IMR-90 (cell line): ENCODE measurements around the gene TRIM41. TPM values are rescaled to one million over a fixed set of nuclear protein-coding genes. Genes with fewer than 3 reads are reported as not detected.

Experiments used
- ATAC-seq: fragments of 200-7000 bp; cut with Tn5 transposase; 2 replicates; pipeline ENCODE4 v1.9.1; 2020; ENCODE audit warnings: low read depth, mild to moderate bottlenecking, moderate library complexity
- BruUV-seq: library from RNA; stranded (reverse); fragments of 400-500 nt; replicated peaks from 2 replicates; lab custom pipeline; 2021; lab: Mats Ljungman, UMichigan
- CTCF ChIA-PET: fragments of 300-600 bp; formaldehyde crosslinking; extraction: SDS; loops from one replicate; lab custom pipeline; 2021; ENCODE audit warnings: antibody characterized with exemption; lab: Yijun Ruan, JAX
- POLR2A ChIA-PET: fragments of 300-600 bp; sonication (Branson Sonifier 250); formaldehyde crosslinking; loops from one replicate; lab custom pipeline; 2022; ENCODE audit warnings: antibody characterized with exemption; ENCODE audit not compliant: unreplicated experiment; lab: Charles Lee
- DNase-seq: peaks from one replicate; pipeline ENCODE4 v3.0.0; 2013
- H2AFZ ChIP-seq: replicated peaks from 2 replicates; pipeline ENCODE3; 2013; ENCODE audit warnings: low read length, mild to moderate bottlenecking; ENCODE audit not compliant: poor library complexity
- H2AK5ac ChIP-seq: 2 replicates; pipeline ENCODE4 v1.6.1; 2013; ENCODE audit warnings: low read depth, low read length, inconsistent platforms
- H2AK9ac ChIP-seq: replicated peaks from 2 replicates; pipeline ENCODE3; 2013; ENCODE audit warnings: mild to moderate bottlenecking, low read depth, low read length, moderate library complexity; ENCODE audit not compliant: poor library complexity
- H2BK120ac ChIP-seq: 2 replicates; pipeline ENCODE4 v1.6.1; 2013; ENCODE audit warnings: low read depth, low read length, inconsistent platforms
- H2BK15ac ChIP-seq: 3 replicates; pipeline ENCODE4 v1.6.1; 2013; ENCODE audit warnings: low read depth, low read length, inconsistent platforms
- H2BK20ac ChIP-seq: 2 replicates; pipeline ENCODE4 v1.6.1; 2013; ENCODE audit warnings: low read depth, mild to moderate bottlenecking, inconsistent platforms, low read length, moderate library complexity
- H2BK5ac ChIP-seq: 2 replicates; pipeline ENCODE4 v1.6.1; 2013; ENCODE audit warnings: mild to moderate bottlenecking, low read depth, low read length, inconsistent platforms; ENCODE audit not compliant: poor library complexity, severe bottlenecking
- H3K14ac ChIP-seq: replicated peaks from 2 replicates; pipeline ENCODE4 v1.6.1; 2013; ENCODE audit warnings: low read depth, low read length, inconsistent platforms
- H3K18ac ChIP-seq: 2 replicates; pipeline ENCODE4 v1.6.1; 2013; ENCODE audit warnings: low read depth, low read length, control low read depth
- H3K23ac ChIP-seq: 2 replicates; pipeline ENCODE4 v1.6.1; 2013; ENCODE audit warnings: low read depth, low read length, inconsistent platforms
- H3K27ac ChIP-seq: 2 replicates; pipeline ENCODE4 v1.5.1; 2013; ENCODE audit warnings: mild to moderate bottlenecking, control low read depth, low read length; ENCODE audit not compliant: insufficient read depth
- H3K27me3 ChIP-seq: 2 replicates; pipeline ENCODE4 v1.6.1; 2013; ENCODE audit warnings: low read length; ENCODE audit not compliant: control insufficient read depth, insufficient read depth
- H3K36me3 ChIP-seq: 2 replicates; pipeline ENCODE4 v1.6.1; 2013; ENCODE audit warnings: low read length, mixed read lengths; ENCODE audit not compliant: control insufficient read depth, insufficient read depth
- H3K4ac ChIP-seq: 2 replicates; pipeline ENCODE4 v1.6.1; 2013; ENCODE audit warnings: low read depth, low read length, inconsistent platforms
- H3K4me1 ChIP-seq: 2 replicates; pipeline ENCODE4 v1.6.1; 2013; ENCODE audit warnings: low read length, mixed read lengths; ENCODE audit not compliant: control insufficient read depth, insufficient read depth
- H3K4me2 ChIP-seq: 2 replicates; pipeline ENCODE4 v1.6.1; 2013; ENCODE audit warnings: low read depth, mild to moderate bottlenecking, control low read depth, low read length, moderate library complexity
- H3K4me3 ChIP-seq: 2 replicates; pipeline ENCODE4 v1.5.1; 2013; ENCODE audit warnings: low read depth, mild to moderate bottlenecking, control low read depth, low read length, moderate library complexity; ENCODE audit not compliant: insufficient read depth
- H3K56ac ChIP-seq: 2 replicates; pipeline ENCODE4 v1.6.1; 2013; ENCODE audit warnings: low read length, inconsistent platforms; ENCODE audit not compliant: insufficient read depth; ENCODE audit errors: extremely low read depth
- H3K79me1 ChIP-seq, 2 experiments: 2 replicates each; pipeline ENCODE4 v1.6.1; 2013; ENCODE audit warnings: low read length in 2 of 2, inconsistent platforms in 1 of 2, low read depth in 1 of 2
- H3K9ac ChIP-seq: 2 replicates; pipeline ENCODE4 v1.6.1; 2013; ENCODE audit warnings: low read depth, low read length, control low read depth
- H3K9me1 ChIP-seq: 2 replicates; pipeline ENCODE4 v1.6.1; 2013; ENCODE audit warnings: low read length, inconsistent platforms; ENCODE audit not compliant: insufficient read depth
- H3K9me3 ChIP-seq: 2 replicates; pipeline ENCODE4 v1.6.1; 2013; ENCODE audit warnings: low read length; ENCODE audit not compliant: control insufficient read depth, insufficient read depth
- H4K20me1 ChIP-seq: 2 replicates; pipeline ENCODE4 v1.6.1; 2013; ENCODE audit warnings: low read length, inconsistent platforms; ENCODE audit not compliant: insufficient read depth
- H4K5ac ChIP-seq: 2 replicates; pipeline ENCODE4 v1.6.1; 2013; ENCODE audit warnings: mild to moderate bottlenecking, low read depth, low read length, control low read depth
- H4K8ac ChIP-seq, 2 experiments: 2 replicates each; pipeline ENCODE4 v1.6.1; 2013; ENCODE audit warnings: low read depth in 2 of 2, low read length in 2 of 2, control low read depth in 1 of 2, inconsistent platforms in 1 of 2
- H4K91ac ChIP-seq: 2 replicates; pipeline ENCODE4 v1.6.1; 2013; ENCODE audit warnings: low read depth, low read length, inconsistent platforms; ENCODE audit not compliant: insufficient read depth
- CHD1 ChIP-seq: IDR thresholded peaks from 2 replicates; pipeline ENCODE4 v1.6.1; 2012; ENCODE audit warnings: low read depth, low read length, improper control_type of control experiment
- FOS ChIP-seq: fragments of 150-350 bp; IDR thresholded peaks from 2 replicates; pipeline ENCODE4 v1.6.1; 2016; ENCODE audit warnings: low read depth, low read length
- MAFK ChIP-seq: IDR thresholded peaks from 2 replicates; pipeline ENCODE4 v1.6.1; 2012; ENCODE audit warnings: low read depth, low read length, improper control_type of control experiment
- MAZ ChIP-seq: IDR thresholded peaks from 2 replicates; pipeline ENCODE4 v1.6.1; 2012; ENCODE audit warnings: low read depth, mild to moderate bottlenecking, low read length, improper control_type of control experiment, moderate library complexity, borderline replicate concordance
- RAD21 ChIP-seq: IDR thresholded peaks from 2 replicates; pipeline ENCODE4 v1.6.1; 2012; ENCODE audit warnings: low read length, improper control_type of control experiment
- RCOR1 ChIP-seq: IDR thresholded peaks from 2 replicates; pipeline ENCODE4 v1.6.1; 2012; ENCODE audit warnings: mild to moderate bottlenecking, low read length, improper control_type of control experiment; ENCODE audit not compliant: insufficient replicate concordance
- WGBS, 2 experiments: methylation state at CpG; one replicate each; pipeline versions ENCODE4 v1.1.5 to v1.1.7; 2013; ENCODE audit warnings: missing lambda C conversion rate in 2 of 2; ENCODE audit not compliant: insufficient read length in 1 of 2; ENCODE audit errors: extremely low coverage in 2 of 2; 5-methylcytosine and 5-hydroxymethylcytosine counted together
- dilution Hi-C: fragments of 300-500 bp; cut with HindIII; formaldehyde crosslinking; loops from one replicate; pipeline ENCODE4 v1.14.3; 2018; ENCODE audit warnings: low sequenced_read_pairs; ENCODE audit not compliant: unreplicated experiment
- in situ Hi-C: fragments of 300-500 bp; cut with MboI; formaldehyde crosslinking; loops from 3 replicates; pipeline ENCODE4 v1.14.3; 2019; ENCODE audit warnings: low sequenced_read_pairs, inconsistent platforms, mixed read lengths
- intact Hi-C: fragments of 100-400 bp; cut with micrococcal nuclease; formaldehyde crosslinking; loops from 2 replicates; pipeline ENCODE4 v1.10.0; 2022
- polyA plus RNA-seq, 3 experiments: library from polyadenylated mRNA; depleted of rRNA; stranded (reverse); fragments of >200 nt; gene quantifications; 2 replicates each; pipeline ENCODE4 v1.2.3, GENCODE V29; 2012; ENCODE audit warnings: low replicate concordance in 1 of 3
- total RNA-seq: library from RNA; depleted of rRNA; stranded (reverse); fragments of >200 nt; gene quantifications from 2 replicates; pipeline ENCODE4 v1.2.3, GENCODE V29; 2012
- TF ChIP-seq, protein P1 (sequence below): conservative IDR thresholded peaks from 2 replicates; pipeline ENCODE4 v1.5.1; 2012; ENCODE audit warnings: mild to moderate bottlenecking, low read depth, low read length, improper control_type of control experiment

TRIM41 gene
- total and polyA plus RNA-seq, 2 of the 4 experiments (the other 2 are of a cell fraction), result 5.9 to 15.7 TPM

DNA sequence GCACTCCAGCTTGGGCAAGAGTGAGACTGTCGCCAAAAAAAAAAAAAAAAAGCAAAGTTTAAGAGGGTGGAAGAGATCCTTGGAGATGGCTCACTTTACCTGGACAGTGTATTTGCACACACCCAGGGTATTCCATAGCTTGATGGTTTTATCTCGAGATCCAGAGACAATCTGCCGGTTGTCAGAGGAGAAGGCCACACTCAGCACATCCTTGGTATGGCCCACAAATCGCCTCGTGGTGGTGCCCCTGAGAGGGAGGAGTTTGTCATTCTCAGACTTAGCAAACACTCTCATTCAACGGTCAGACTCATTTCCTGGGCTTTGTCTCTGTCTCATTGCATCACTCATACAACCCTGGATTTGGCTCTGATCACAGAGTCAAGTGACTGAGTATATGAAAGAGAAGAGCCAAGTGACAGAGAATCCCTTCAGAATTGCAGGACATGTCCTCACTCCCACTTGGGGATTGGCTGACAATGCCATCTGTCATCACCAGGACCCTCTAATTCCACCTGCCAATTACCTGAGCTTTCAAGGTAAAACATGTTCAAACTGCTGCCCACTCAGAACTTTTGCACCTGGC is 18.4 kb downstream of the TRIM41 start (continued):
- no peak for TF ChIP-seq MAZ

DNA sequence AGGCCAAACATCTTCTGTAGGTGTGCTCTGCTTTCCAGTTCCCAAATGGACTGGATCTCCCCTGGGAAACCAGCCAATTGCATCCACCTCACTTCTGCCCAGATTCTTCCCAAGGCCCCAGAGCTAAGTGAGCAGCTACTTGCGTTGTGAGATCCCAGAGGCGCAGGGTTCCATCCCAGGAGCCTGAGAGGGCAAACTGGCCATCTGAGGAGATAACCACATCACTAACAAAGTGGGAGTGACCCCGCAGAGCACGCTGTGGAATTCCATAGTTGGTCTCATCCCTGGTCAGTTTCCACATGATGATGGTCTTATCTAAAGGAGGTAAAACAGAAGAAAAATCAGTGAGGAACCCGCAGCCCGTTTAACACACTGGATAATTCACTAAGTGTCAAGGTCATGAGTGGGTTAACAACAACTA is 19.0 kb downstream of the TRIM41 start:
- H3K56ac ChIP-seq, result no peak overlapping the region
- H2AK5ac ChIP-seq, result no peak overlapping the region
- H2BK15ac ChIP-seq, result no peak overlapping the region
- peak overlapping the region; percentile 44; the same call in 1 of the 2 replicates for H3K14ac ChIP-seq
- peak overlapping the region; percentile 26 for H3K4ac ChIP-seq
- H3K36me3 ChIP-seq, result peaks cover 51% of the 10 kb centered on the region
- CTCF ChIA-PET, result interaction anchor here (1.6 kb wide), 1 partner anchor 19 kb away, joined by 5 read pairs; the partner anchor contains the start of gene TRIM52
- H4K5ac ChIP-seq, result no peak overlapping the region
- BruUV-seq, result no TSS peak
- H2BK120ac ChIP-seq, result no peak overlapping the region
- H3K18ac ChIP-seq, result no peak overlapping the region
- dilution Hi-C loops (no loop called here), intact Hi-C loops (no loop called here), in situ Hi-C loops (no loop called here)
- H2BK20ac ChIP-seq, result no peak overlapping the region
- peak overlapping the region; percentile 85 for H3K4me3 ChIP-seq
- H2BK5ac ChIP-seq, result peak overlapping the region; percentile 45
- peaks cover 66% of the 10 kb centered on the region for H4K20me1 ChIP-seq
- POLR2A ChIA-PET, result no interaction called here
- H3K79me1 ChIP-seq, result peaks cover 23 to 60% of the 10 kb centered on the region in 2 experiments
- peaks cover 12% of the 10 kb centered on the region for H3K4me1 ChIP-seq
- peak overlapping the region; percentile 53 for H2AK9ac ChIP-seq
- WGBS, 2 experiments, result 29% methylated on average over 2 of the region's 6 CpGs; no CpG with 5 or more reads in 1 of the 2 experiments
- H2AFZ ChIP-seq, result no peak overlapping the region
- no peaks in the 10 kb centered on the region for H3K9me3 ChIP-seq
- H4K8ac ChIP-seq, result no peak overlapping the region
- no peak for ATAC-seq
- H3K27ac ChIP-seq, result peak overlapping the region; percentile 38
- peak overlapping the region; percentile 99 for H3K4me2 ChIP-seq
- H3K9ac ChIP-seq, result peak overlapping the region; percentile 91
- DNase-seq, result no peak
- H3K9me1 ChIP-seq, result peaks cover 21% of the 10 kb centered on the region
- TF ChIP-seq FOS (no peak), RCOR1 (no peak), MAFK (no peak), RAD21 (no peak), CHD1 (0 out of 2 replicates have a peak, but pooled peaks have one; percentile 56)
- TF ChIP-seq, protein P1, sequence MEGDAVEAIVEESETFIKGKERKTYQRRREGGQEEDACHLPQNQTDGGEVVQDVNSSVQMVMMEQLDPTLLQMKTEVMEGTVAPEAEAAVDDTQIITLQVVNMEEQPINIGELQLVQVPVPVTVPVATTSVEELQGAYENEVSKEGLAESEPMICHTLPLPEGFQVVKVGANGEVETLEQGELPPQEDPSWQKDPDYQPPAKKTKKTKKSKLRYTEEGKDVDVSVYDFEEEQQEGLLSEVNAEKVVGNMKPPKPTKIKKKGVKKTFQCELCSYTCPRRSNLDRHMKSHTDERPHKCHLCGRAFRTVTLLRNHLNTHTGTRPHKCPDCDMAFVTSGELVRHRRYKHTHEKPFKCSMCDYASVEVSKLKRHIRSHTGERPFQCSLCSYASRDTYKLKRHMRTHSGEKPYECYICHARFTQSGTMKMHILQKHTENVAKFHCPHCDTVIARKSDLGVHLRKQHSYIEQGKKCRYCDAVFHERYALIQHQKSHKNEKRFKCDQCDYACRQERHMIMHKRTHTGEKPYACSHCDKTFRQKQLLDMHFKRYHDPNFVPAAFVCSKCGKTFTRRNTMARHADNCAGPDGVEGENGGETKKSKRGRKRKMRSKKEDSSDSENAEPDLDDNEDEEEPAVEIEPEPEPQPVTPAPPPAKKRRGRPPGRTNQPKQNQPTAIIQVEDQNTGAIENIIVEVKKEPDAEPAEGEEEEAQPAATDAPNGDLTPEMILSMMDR, result no peak
- no peak overlapping the region for H4K91ac ChIP-seq
- no peaks in the 10 kb centered on the region for H3K27me3 ChIP-seq
- peak overlapping the region; percentile 85; the same call in 1 of the 2 replicates for H3K23ac ChIP-seq
